A549 (cell line): ENCODE data around the gene PTGS2. TPM values are rescaled to one million over a fixed set of nuclear protein-coding genes. Genes with fewer than 3 reads are reported as not detected.

Source experiments
- ATAC-seq, 2 experiments: fragments of 200-7000 bp in 1 of 2; fragments of >200 bp in 1 of 2; cut with Nextera tagmentation in 1 of 2; cut with Tn5 transposase in 1 of 2; 3 replicates each; pipeline versions ENCODE4 v1.8.0 to v1.9.1; 2018 to 2020; ENCODE audit warnings: mild to moderate bottlenecking in 1 of 2, moderate library complexity in 1 of 2
- CTCF ChIA-PET: fragments of 300-600 bp; sonication (Branson Sonifier 250); formaldehyde crosslinking; extraction: SDS; loops from one replicate; lab custom pipeline; 2021; ENCODE audit warnings: antibody characterized with exemption, inconsistent platforms; lab: Yijun Ruan, JAX
- POLR2A ChIA-PET: fragments of 350-600 bp; formaldehyde crosslinking; extraction: SDS; loops from one replicate; lab custom pipeline; 2021; ENCODE audit warnings: antibody characterized with exemption, inconsistent platforms; lab: Yijun Ruan, JAX
- DNase-seq, 2 experiments: peaks; one replicate each; pipeline versions ENCODE4 v3.0.0 to v3.0.0-alpha.2; 2011 to 2016; ENCODE audit warnings: low read depth in 1 of 2, low spot score in 1 of 2
- FAIRE-seq: peaks from 2 replicates; lab custom pipeline; 2011; peaks lifted over from hg19 to GRCh38; lab: Jason Lieb, UNC
- H3K27ac ChIP-seq, 2 experiments: fragments of >200 bp; sonication (Bioruptor Twin); formaldehyde crosslinking; 3 replicates each; pipeline ENCODE4 v1.5.1; 2016 to 2017
- H3K4me1 ChIP-seq: fragments of >200 bp; sonication (Bioruptor Twin); formaldehyde crosslinking; 3 replicates; pipeline ENCODE4 v1.6.1; 2016
- H3K4me2 ChIP-seq: fragments of >200 bp; sonication (Bioruptor Twin); formaldehyde crosslinking; 3 replicates; pipeline ENCODE4 v1.6.1; 2016
- H3K4me3 ChIP-seq: fragments of >200 bp; sonication (Bioruptor Twin); formaldehyde crosslinking; 3 replicates; pipeline ENCODE4 v1.5.1; 2016
- H3K9me3 ChIP-seq: fragments of >200 bp; sonication (Bioruptor Twin); formaldehyde crosslinking; 3 replicates; pipeline ENCODE4 v1.6.1; 2016
- BCL3 ChIP-seq: fragments of >200 bp; sonication (Bioruptor Twin); formaldehyde crosslinking; IDR thresholded peaks from 3 replicates; pipeline ENCODE4 v1.6.1; 2016
- CEBPB ChIP-seq, 2 experiments: fragments of >200 bp in 1 of 2; sonication (Bioruptor Twin) in 1 of 2; formaldehyde crosslinking in 1 of 2; IDR thresholded peaks; 2 replicates each; pipeline ENCODE4 v1.6.1; 2012 to 2016
- CHD2 ChIP-seq: fragments of 150-350 bp; IDR thresholded peaks from 2 replicates; pipeline ENCODE4 v1.6.1; 2014; ENCODE audit warnings: low read length; ENCODE audit not compliant: partially characterized antibody
- CHD4 ChIP-seq: fragments of 200-600 bp; sonication (generic); IDR thresholded peaks from 2 replicates; pipeline ENCODE4 v1.6.1; 2016; ENCODE audit warnings: antibody characterized with exemption, mild to moderate bottlenecking, borderline replicate concordance
- CTCF ChIP-seq: fragments of >200 bp; sonication (Bioruptor Twin); formaldehyde crosslinking; IDR thresholded peaks from 3 replicates; pipeline ENCODE4 v1.5.1; 2016
- ESRRA ChIP-seq: fragments of 150-350 bp; IDR thresholded peaks from 2 replicates; pipeline ENCODE4 v1.6.1; 2014; ENCODE audit warnings: mild to moderate bottlenecking, low read length, borderline replicate concordance
- FOSB ChIP-seq: fragments of 250-450 bp; sonication (Bioruptor Pico); IDR thresholded peaks from 2 replicates; pipeline ENCODE4 v1.5.0; 2020; ENCODE audit warnings: mild to moderate bottlenecking, moderate library complexity
- FOXS1 ChIP-seq: fragments of 250-450 bp; sonication (Bioruptor Pico); IDR thresholded peaks from 2 replicates; pipeline ENCODE4 v1.5.0; 2020; ENCODE audit warnings: mild to moderate bottlenecking, moderate library complexity
- HDAC2 ChIP-seq: fragments of 200-600 bp; sonication (generic); IDR thresholded peaks from 2 replicates; pipeline ENCODE4 v1.6.1; 2016
- HES2 ChIP-seq: fragments of >200 bp; sonication (Bioruptor Twin); formaldehyde crosslinking; IDR thresholded peaks from 2 replicates; pipeline ENCODE4 v1.6.1; 2016
- HEYL ChIP-seq: fragments of 250-450 bp; sonication (Bioruptor Pico); IDR thresholded peaks from 2 replicates; pipeline ENCODE4 v1.8.0; 2021; ENCODE audit warnings: mild to moderate bottlenecking, moderate library complexity
- JUN ChIP-seq, 2 experiments: fragments of >200 bp; sonication (Bioruptor Twin); formaldehyde crosslinking; IDR thresholded peaks; 2 replicates in 1 of 2; 3 replicates in 1 of 2; pipeline ENCODE4 v1.6.1; 2016 to 2017
- JUNB ChIP-seq: fragments of >200 bp; sonication (Bioruptor Twin); formaldehyde crosslinking; IDR thresholded peaks from 2 replicates; pipeline ENCODE4 v1.6.1; 2016
- KDM1A ChIP-seq: fragments of 200-600 bp; sonication (generic); IDR thresholded peaks from 2 replicates; pipeline ENCODE4 v1.6.1; 2016; ENCODE audit warnings: low read depth, mild to moderate bottlenecking
- KDM5A ChIP-seq: fragments of 200-600 bp; sonication (generic); IDR thresholded peaks from 2 replicates; pipeline ENCODE4 v1.6.1; 2016; ENCODE audit warnings: antibody characterized with exemption, mild to moderate bottlenecking
- NPAS2 ChIP-seq: fragments of 250-450 bp; sonication (Bioruptor Pico); IDR thresholded peaks from 2 replicates; pipeline ENCODE4 v1.8.0; 2022; ENCODE audit warnings: mild to moderate bottlenecking, moderate library complexity, borderline replicate concordance
- POLR2A ChIP-seq: IDR thresholded peaks from 2 replicates; pipeline ENCODE4 v1.6.1; 2012; ENCODE audit warnings: mild to moderate bottlenecking, low read length
- POLR2AphosphoS2 ChIP-seq: conservative IDR thresholded peaks from 2 replicates; pipeline ENCODE4 v1.6.1; 2012; ENCODE audit warnings: low read length, improper control_type of control experiment, inconsistent platforms
- RAD21 ChIP-seq, 2 experiments: fragments of >200 bp in 1 of 2; sonication (Bioruptor Twin) in 1 of 2; formaldehyde crosslinking in 1 of 2; IDR thresholded peaks in 1 of 2; conservative IDR thresholded peaks in 1 of 2; 2 replicates in 1 of 2; 3 replicates in 1 of 2; pipeline ENCODE4 v1.6.1; 2012 to 2018; ENCODE audit warnings: inconsistent platforms in 1 of 2
- RARB ChIP-seq: fragments of 250-450 bp; sonication (Bioruptor Pico); IDR thresholded peaks from 2 replicates; pipeline ENCODE4 v1.8.0; 2021; ENCODE audit warnings: mild to moderate bottlenecking, moderate library complexity
- RFX5 ChIP-seq: fragments of 450-650 bp; IDR thresholded peaks from 2 replicates; pipeline ENCODE4 v1.7.1; 2014; ENCODE audit warnings: antibody characterized with exemption, mild to moderate bottlenecking, moderate library complexity
- SMC3 ChIP-seq: fragments of >200 bp; sonication (Bioruptor Twin); formaldehyde crosslinking; IDR thresholded peaks from 3 replicates; pipeline ENCODE4 v1.6.1; 2018; ENCODE audit warnings: inconsistent platforms
- SREBF2 ChIP-seq: fragments of 450-650 bp; IDR thresholded peaks from 2 replicates; pipeline ENCODE4 v1.6.1; 2014; ENCODE audit warnings: mild to moderate bottlenecking, moderate library complexity
- TFCP2L1 ChIP-seq: fragments of 250-450 bp; sonication (Bioruptor Pico); IDR thresholded peaks from 2 replicates; pipeline ENCODE4 v1.5.0; 2021; ENCODE audit warnings: mild to moderate bottlenecking
- TP53 ChIP-seq: fragments of 250-450 bp; sonication (Bioruptor Pico); IDR thresholded peaks from 2 replicates; pipeline ENCODE4 v1.5.0; 2021; ENCODE audit warnings: mild to moderate bottlenecking, moderate library complexity
- USF2 ChIP-seq: fragments of 450-650 bp; IDR thresholded peaks from 2 replicates; pipeline ENCODE4 v1.6.1; 2014; ENCODE audit warnings: antibody characterized with exemption
- ZNF302 ChIP-seq: fragments of 250-450 bp; sonication (Bioruptor Pico); IDR thresholded peaks from 2 replicates; pipeline ENCODE4 v1.9.0; 2021; ENCODE audit warnings: inconsistent platforms, mild to moderate bottlenecking, moderate library complexity
- WGBS: methylation state at CpG from one replicate; pipeline ENCODE4 v1.1.6; 2017; ENCODE audit errors: missing lambda C conversion rate; 5-methylcytosine and 5-hydroxymethylcytosine counted together
- polyA plus RNA-seq, 4 experiments: library from polyadenylated mRNA; depleted of rRNA in 3 of 4; stranded (reverse); fragments of >200 nt; fragmentation: RNase III in 1 of 4; extraction: RNeasy Plus Mini Kit Qiagen cat#74134 plus additional on column Dnase treatment in 1 of 4; gene quantifications; 2 replicates in 3 of 4; 3 replicates in 1 of 4; pipeline ENCODE4 v1.2.3, GENCODE V29; 2011 to 2017

PTGS2 gene
- polyA plus RNA-seq, 2 of the 4 experiments (the other 2 are of a cell fraction) = 12.3 to 127 TPM

GRCh38 chr1:186689376-186689775 is 9.2 kb upstream of the PTGS2 start:
- no peak for FAIRE-seq
- Histone ChIP-seq H3K9me3 (no peaks in the 10 kb centered on the region), H3K4me2 (no peak overlapping the region), H3K27ac (0 out of 6 replicates have a peak overlapping the region, but pooled peaks of 1 of the 2 experiments have one; percentile 8), H3K4me3 (no peak overlapping the region), H3K4me1 (no peaks in the 10 kb centered on the region)
- CTCF ChIA-PET = no interaction called here
- TF ChIP-seq JUN (IDR thresholded peaks at IDR 0.05) (no peak), CHD2 (no peak), TP53 (no peak), FOXS1 (CRISPR knock-in tag) (no peak), RARB (no peak), ESRRA (no peak), SREBF2 (no peak), KDM5A (no peak)
- WGBS = 74% methylated on average over 1 of the region's 1 CpG
- DNase-seq = no peak
- POLR2A ChIA-PET = no interaction called here
- no peak for ATAC-seq

GRCh38 chr1:186683652-186684410 is 3.6 kb upstream of the PTGS2 start:
- DNase-seq (no peak), FAIRE-seq (no peak), ATAC-seq (no peak)
- Histone ChIP-seq H3K9me3 (no peaks in the 10 kb centered on the region), H3K4me1 (peaks cover 22% of the 10 kb centered on the region), H3K4me3 (no peak overlapping the region), H3K27ac (peak overlapping the region; percentile 56 to 93), H3K4me2 (peak overlapping the region; percentile 80; the same call in 2 of the 3 replicates)
- TF ChIP-seq NPAS2 (CRISPR knock-in tag) (no peak), BCL3 (no peak), CHD4 (no peak), HDAC2 (no peak), RFX5 (no peak), FOSB (CRISPR knock-in tag) (no peak), TP53 (no peak), JUNB (no peak), USF2 (no peak), CEBPB (IDR thresholded peaks at IDR 0.05) (no peak), ZNF302 (CRISPR knock-in tag) (no peak), FOXS1 (CRISPR knock-in tag) (no peak), RARB (no peak), POLR2A (no peak), POLR2AphosphoS2 (no peak), HES2 (no peak), KDM1A (no peak)
- 88% methylated on average over 6 of the region's 6 CpGs for WGBS
- CTCF ChIA-PET = interaction anchor here (0.6 to 3.6 kb wide), 18 partner anchors 9 to 306 kb away, joined by 3 to 16 read pairs (median 4); no protein-coding TSS in a partner anchor
- POLR2A ChIA-PET = no interaction called here

- Histone ChIP-seq H3K4me3 (peak overlapping the region; percentile 72), H3K4me2 (peak overlapping the region; percentile 80), H3K9me3 (no peaks in the 10 kb centered on the region), H3K4me1 (peaks cover 32% of the 10 kb centered on the region), H3K27ac (peak overlapping the region; percentile 65 to 93; a peak in 5 of 6 replicates)
- ChIA-PET POLR2A (interaction anchor here (1.9 kb wide), 1 partner anchor 308 kb away, joined by 9 read pairs; the partner anchor contains the start of genes ODR4 and TPR), CTCF (interaction anchor here (0.6 to 3.6 kb wide), 13 partner anchors 10 to 307 kb away, joined by 3 to 16 read pairs (median 5); partner anchors contain the start of genes ODR4 and TPR)
- DNase-seq (peak in 1 of 2 experiments; percentile 25), FAIRE-seq (no peak), ATAC-seq (no peak)
- WGBS = 9% methylated on average over 1 of the region's 1 CpG
- peak; percentile 80 for TF ChIP-seq SMC3
- TF ChIP-seq TFCP2L1 (CRISPR knock-in tag) = no peak
- peak; percentile 71 to 82 for TF ChIP-seq RAD21 (conservative IDR thresholded peaks at IDR 0.05 in 1 of 2, IDR thresholded peaks at IDR 0.05 in 1 of 2)
- TF ChIP-seq CTCF = peak; percentile 75
- no peak for TF ChIP-seq HEYL
These were observed 2.5 kb upstream of the PTGS2 start for GRCh38 chr1:186682736-186683135.
